ENCODE measurements around the gene RD3L.

DNA sequence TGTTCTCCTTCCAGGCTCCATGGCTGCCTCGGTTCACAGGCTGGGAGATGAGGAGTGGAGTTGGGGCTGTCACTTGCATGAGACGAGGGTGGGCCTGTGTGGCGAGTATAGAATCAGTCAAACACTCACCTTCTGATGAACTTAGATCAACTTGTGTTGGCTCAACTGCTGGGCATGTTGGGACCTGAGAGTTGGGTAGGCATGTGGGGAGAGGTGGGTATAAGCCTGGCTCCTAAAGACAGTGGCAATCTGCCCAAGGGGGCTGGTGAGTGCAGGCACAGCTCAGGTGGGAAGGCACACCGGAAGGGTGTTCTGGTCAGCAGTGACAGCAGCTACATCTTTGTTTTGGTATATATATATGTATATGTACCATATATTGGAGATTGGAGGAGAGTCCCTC, 44.1 kb downstream of the RD3L start:
- TF ChIP-seq ZNF282 (IDR thresholded peaks at IDR 0.05; ENCODE audit: partially characterized antibody) (no peak), SIX4 (CRISPR knock-in tag; IDR thresholded peaks at IDR 0.05) (no peak), KLF6 (CRISPR knock-in tag; IDR thresholded peaks at IDR 0.05) (no peak), CBFB (CRISPR knock-in tag; IDR thresholded peaks at IDR 0.05) (no peak), EP300 (IDR thresholded peaks at IDR 0.05; ENCODE audit: low read depth in 2 of 2, low read length in 2 of 2) (no peak), EP300 (CRISPR knock-in tag; IDR thresholded peaks at IDR 0.05; ENCODE audit: borderline replicate concordance) (no peak), ZZZ3 (CRISPR knock-in tag; IDR thresholded peaks at IDR 0.05; ENCODE audit: borderline replicate concordance) (no peak), ZNF883 (CRISPR knock-in tag; IDR thresholded peaks at IDR 0.05; ENCODE audit: not compliant biosample characterization) (no peak), KAT8 (CRISPR knock-in tag; IDR thresholded peaks at IDR 0.05) (no peak), AGO1 (IDR thresholded peaks at IDR 0.05; ENCODE audit: low read depth, low read length, poor library complexity, severe bottlenecking) (no peak), SIN3A (IDR thresholded peaks at IDR 0.05; ENCODE audit: borderline replicate concordance, low read depth, low read length) (no peak), SRF (IDR thresholded peaks at IDR 0.05; ENCODE audit: low read depth, low read length) (no peak), ELF4 (CRISPR knock-in tag; IDR thresholded peaks at IDR 0.05; ENCODE audit: borderline replicate concordance) (no peak), POLR2A (IDR thresholded peaks at IDR 0.05; ENCODE audit: insufficient read depth in 1 of 2, low read depth in 2 of 2, low read length in 2 of 2) (no peak)
- TF ChIP-seq, protein P1, sequence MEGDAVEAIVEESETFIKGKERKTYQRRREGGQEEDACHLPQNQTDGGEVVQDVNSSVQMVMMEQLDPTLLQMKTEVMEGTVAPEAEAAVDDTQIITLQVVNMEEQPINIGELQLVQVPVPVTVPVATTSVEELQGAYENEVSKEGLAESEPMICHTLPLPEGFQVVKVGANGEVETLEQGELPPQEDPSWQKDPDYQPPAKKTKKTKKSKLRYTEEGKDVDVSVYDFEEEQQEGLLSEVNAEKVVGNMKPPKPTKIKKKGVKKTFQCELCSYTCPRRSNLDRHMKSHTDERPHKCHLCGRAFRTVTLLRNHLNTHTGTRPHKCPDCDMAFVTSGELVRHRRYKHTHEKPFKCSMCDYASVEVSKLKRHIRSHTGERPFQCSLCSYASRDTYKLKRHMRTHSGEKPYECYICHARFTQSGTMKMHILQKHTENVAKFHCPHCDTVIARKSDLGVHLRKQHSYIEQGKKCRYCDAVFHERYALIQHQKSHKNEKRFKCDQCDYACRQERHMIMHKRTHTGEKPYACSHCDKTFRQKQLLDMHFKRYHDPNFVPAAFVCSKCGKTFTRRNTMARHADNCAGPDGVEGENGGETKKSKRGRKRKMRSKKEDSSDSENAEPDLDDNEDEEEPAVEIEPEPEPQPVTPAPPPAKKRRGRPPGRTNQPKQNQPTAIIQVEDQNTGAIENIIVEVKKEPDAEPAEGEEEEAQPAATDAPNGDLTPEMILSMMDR (CRISPR knock-in tag; IDR thresholded peaks at IDR 0.05) = no peak
